Endothelial cell of umbilical vein (primary cell): ENCODE measurements around the gene DCDC2B. TPM values are rescaled to one million over a fixed set of nuclear protein-coding genes. Genes with fewer than 3 reads are reported as not detected.
A peak's percentile ranks its signal among the peaks of the same experiment; 100 is the strongest.

Experiments used
- BruUV-seq: library from RNA; stranded (reverse); fragments of 400-500 nt; replicated peaks from 2 replicates; lab custom pipeline; 2021; lab: Mats Ljungman, UMichigan
- CTCF ChIA-PET: fragments of 300-600, 350-600 bp; sonication (Branson Sonifier 250); formaldehyde crosslinking; loops from one replicate; lab custom pipeline; 2021; ENCODE audit warnings: antibody characterized with exemption, inconsistent platforms; lab: Charles Lee
- POLR2A ChIA-PET: fragments of 300-600, 350-600 bp; sonication (Branson Sonifier 250); formaldehyde crosslinking; loops from one replicate; lab custom pipeline; 2021; ENCODE audit warnings: antibody characterized with exemption, inconsistent platforms; lab: Charles Lee
- DNase-seq: peaks from one replicate; pipeline ENCODE4 v3.0.0-alpha.2; 2011; ENCODE audit warnings: low read depth, low spot score
- FAIRE-seq: peaks from 2 replicates; lab custom pipeline; 2011; peaks lifted over from hg19 to GRCh38; lab: Jason Lieb, UNC
- H2AFZ ChIP-seq: 2 replicates; pipeline ENCODE4 v1.6.0; 2012; ENCODE audit warnings: low read depth, low read length, control low read depth, inconsistent platforms
- H3K27ac ChIP-seq: 2 replicates; pipeline ENCODE4 v1.5.1; 2011; ENCODE audit warnings: low read depth, mild to moderate bottlenecking, control low read depth, low read length, moderate library complexity; ENCODE audit not compliant: insufficient read depth
- H3K27me3 ChIP-seq, 2 experiments: 2 replicates each; pipeline versions ENCODE4 v1.6.0 to v1.6.1; 2011; ENCODE audit warnings: low read length in 2 of 2, mixed read lengths in 1 of 2; ENCODE audit not compliant: control insufficient read depth in 2 of 2, insufficient read depth in 2 of 2
- H3K36me3 ChIP-seq, 2 experiments: 2 replicates in 1 of 2; 3 replicates in 1 of 2; pipeline ENCODE4 v1.5.1; 2011; ENCODE audit warnings: low read length in 2 of 2, mild to moderate bottlenecking in 1 of 2, moderate library complexity in 1 of 2; ENCODE audit not compliant: control insufficient read depth in 2 of 2, insufficient read depth in 2 of 2; ENCODE audit errors: extremely low read depth in 1 of 2
- H3K4me1 ChIP-seq: 3 replicates; pipeline ENCODE4 v1.5.1; 2011; ENCODE audit warnings: mild to moderate bottlenecking, low read length; ENCODE audit not compliant: control insufficient read depth, insufficient read depth; ENCODE audit errors: extremely low read depth
- H3K4me2 ChIP-seq: 2 replicates; pipeline ENCODE4 v1.6.1; 2011; ENCODE audit warnings: low read length, control low read depth, mixed read lengths; ENCODE audit not compliant: insufficient read depth
- H3K4me3 ChIP-seq, 3 experiments: fragments of 200-600 bp in 1 of 3; sonication (generic), shearing (Covaris generic) in 1 of 3; replicated peaks in 1 of 3; 2 replicates each; pipeline ENCODE4 v1.5.1; 2011 to 2016; ENCODE audit warnings: control low read depth in 3 of 3, low read length in 3 of 3, mild to moderate bottlenecking in 2 of 3, inconsistent platforms in 1 of 3, low read depth in 1 of 3, moderate library complexity in 1 of 3; ENCODE audit not compliant: insufficient read depth in 1 of 3
- H3K79me2 ChIP-seq: 2 replicates; pipeline ENCODE4 v1.6.0; 2012; ENCODE audit warnings: low read length, inconsistent platforms; ENCODE audit not compliant: control insufficient read depth, insufficient read depth
- H3K9ac ChIP-seq: replicated peaks from 2 replicates; pipeline ENCODE3; 2011; ENCODE audit warnings: low read length, control low read depth; ENCODE audit not compliant: insufficient read depth; ENCODE audit errors: extremely low read depth
- H3K9me1 ChIP-seq: replicated peaks from 3 replicates; pipeline ENCODE4 v1.6.0; 2011; ENCODE audit warnings: mild to moderate bottlenecking, low read length; ENCODE audit not compliant: control insufficient read depth, insufficient read depth; ENCODE audit errors: extremely low read depth
- H3K9me3 ChIP-seq: replicated peaks from 2 replicates; pipeline ENCODE4 v1.5.1; 2012; ENCODE audit warnings: low read length, inconsistent platforms; ENCODE audit not compliant: control insufficient read depth, insufficient read depth
- H4K20me1 ChIP-seq: replicated peaks from 2 replicates; pipeline ENCODE3; 2011; ENCODE audit warnings: mild to moderate bottlenecking, low read length; ENCODE audit not compliant: control insufficient read depth, insufficient read depth; ENCODE audit errors: extremely low read depth
- CTCF ChIP-seq, 2 donors: IDR thresholded peaks; 1 replicate in 1 of 2; 2 replicates in 1 of 2; pipeline ENCODE4 v1.5.1; 2011; ENCODE audit warnings: low read length in 2 of 2, mild to moderate bottlenecking in 2 of 2, moderate library complexity in 2 of 2, control low read depth in 1 of 2, inconsistent platforms in 1 of 2, low read depth in 1 of 2; ENCODE audit not compliant: insufficient read depth in 1 of 2; ENCODE audit errors: extremely low read depth in 1 of 2
- EZH2 ChIP-seq: IDR thresholded peaks from 2 replicates; pipeline ENCODE4 v1.6.1; 2012; ENCODE audit warnings: borderline replicate concordance, low read depth, mild to moderate bottlenecking, moderate library complexity, low read length, inconsistent platforms; ENCODE audit not compliant: severe bottlenecking
- FOS ChIP-seq: IDR thresholded peaks from 2 replicates; pipeline ENCODE4 v1.6.1; 2011; ENCODE audit warnings: mild to moderate bottlenecking, low read length, moderate library complexity, borderline replicate concordance; ENCODE audit not compliant: insufficient read depth
- GATA2 ChIP-seq: IDR thresholded peaks from 2 replicates; pipeline ENCODE4 v1.7.0; 2011; ENCODE audit warnings: low read depth, mild to moderate bottlenecking, moderate library complexity, mixed read lengths, low read length; ENCODE audit not compliant: insufficient read length, insufficient read depth
- JUN ChIP-seq: IDR thresholded peaks from 2 replicates; pipeline ENCODE4 v1.6.1; 2011; ENCODE audit warnings: borderline replicate concordance, low read depth; ENCODE audit not compliant: insufficient read length, insufficient read depth
- MAX ChIP-seq: IDR thresholded peaks from 2 replicates; pipeline ENCODE4 v1.6.1; 2011; ENCODE audit not compliant: insufficient read depth, insufficient read length
- MYC ChIP-seq: IDR thresholded peaks from one replicate; pipeline ENCODE4 v1.6.1; 2011; ENCODE audit warnings: mild to moderate bottlenecking, low read depth, low read length
- POLR2A ChIP-seq: IDR thresholded peaks from 2 replicates; pipeline ENCODE4 v1.6.1; 2012; ENCODE audit warnings: low read depth, mild to moderate bottlenecking, control low read depth, low read length
- POLR2AphosphoS5 ChIP-seq: IDR thresholded peaks from 2 replicates; pipeline ENCODE4 v1.6.1; 2012; ENCODE audit warnings: low read depth, mild to moderate bottlenecking, control low read depth, low read length, moderate library complexity; ENCODE audit not compliant: insufficient read depth
- dilution Hi-C: fragments of 300-500 bp; cut with MboI; formaldehyde crosslinking; loops from one replicate; pipeline ENCODE4 v1.15.0; 2019; ENCODE audit warnings: low sequenced_read_pairs; ENCODE audit not compliant: extremely low pct_ligation_motif_present
- intact Hi-C: fragments of 100-400 bp; cut with micrococcal nuclease; formaldehyde crosslinking; loops from one replicate; pipeline ENCODE4 v1.10.0; 2022
- polyA plus RNA-seq, 4 experiments: library from polyadenylated mRNA; depleted of rRNA in 3 of 4; stranded (reverse) in 3 of 4; unstranded in 1 of 4; fragments of >200 nt; gene quantifications; 2 replicates each; pipeline versions ENCODE4 v1.2.1 to v1.2.3, GENCODE V29; 2011 to 2012; ENCODE audit warnings: missing spikeins in 1 of 4
- total RNA-seq: library from RNA; stranded (reverse); gene quantifications from 2 replicates; pipeline ENCODE4 v1.2.3, GENCODE V29; 2021

DCDC2B gene
- total and polyA plus RNA-seq, 2 donors (not counting 3 experiments of a cell fraction or from before 2014, with no cell fraction given), result not detected

GRCh38 chr1:32234792-32235191 lies 25.9 kb downstream of the DCDC2B start:
- BruUV-seq, result no TSS peak
- Histone ChIP-seq H3K4me1 (peaks cover 8% of the 10 kb centered on the region), H3K9me3 (no peaks in the 10 kb centered on the region), H3K27me3 (no peaks in the 10 kb centered on the region), H3K27ac (no peak overlapping the region), H3K4me3 (no peak overlapping the region), H3K4me2 (no peak overlapping the region), H4K20me1 (no peaks in the 10 kb centered on the region), H3K9me1 (no peaks in the 10 kb centered on the region), H3K79me2 (no peaks in the 10 kb centered on the region), H3K36me3 (peaks cover 0 to 16% of the 10 kb centered on the region in 2 experiments), H2AFZ (no peak overlapping the region), H3K9ac (no peak overlapping the region)
- ChIA-PET POLR2A (no interaction called here), CTCF (interaction anchor here (1.0 to 8.4 kb wide), 2 partner anchors 14 to 19 kb away, joined by 3 to 73 read pairs; partner anchors contain the start of genes FAM167B and LCK)
- intact Hi-C loops (no loop called here), dilution Hi-C loops (no loop called here)
- no peak for TF ChIP-seq EZH2
- TF ChIP-seq MYC, result no peak
- no peak for TF ChIP-seq JUN
- no peak for TF ChIP-seq POLR2AphosphoS5
- TF ChIP-seq FOS, result no peak
- FAIRE-seq (no peak), DNase-seq (no peak)

- POLR2A ChIA-PET, result interaction anchor here (2.6 kb wide), 1 partner anchor 11 kb away, joined by 9 read pairs; no protein-coding TSS in a partner anchor
- H2AFZ ChIP-seq, result no peak overlapping the region
Measured at GRCh38 chr1:32239337-32239736, 30.4 kb downstream of the DCDC2B start.

More at GRCh38 chr1:32239337-32239736, 30.4 kb downstream of the DCDC2B start:
- Histone ChIP-seq H3K27ac (no peak overlapping the region), H3K4me2 (no peak overlapping the region), H3K9me1 (no peaks in the 10 kb centered on the region), H3K9ac (no peak overlapping the region), H3K4me3 (no peak overlapping the region), H3K36me3 (peaks cover 0 to 6% of the 10 kb centered on the region in 2 experiments), H3K4me1 (peaks cover 32% of the 10 kb centered on the region), H3K9me3 (no peaks in the 10 kb centered on the region), H4K20me1 (no peaks in the 10 kb centered on the region), H3K27me3 (no peaks in the 10 kb centered on the region), H3K79me2 (no peaks in the 10 kb centered on the region)
- DNase-seq (no peak), FAIRE-seq (no peak)
- intact Hi-C loops (no loop called here), dilution Hi-C loops (no loop called here)
- BruUV-seq, result TSS peak; percentile 5
- CTCF ChIA-PET, result interaction anchor here (1.0 to 8.4 kb wide), 8 partner anchors 10 to 123 kb away, joined by 3 to 73 read pairs (median 8); partner anchors contain the start of genes FAM167B, FAM229A, LCK and TSSK3
- no peak for TF ChIP-seq GATA2
- TF ChIP-seq FOS, result no peak
- TF ChIP-seq CTCF (IDR thresholded peaks at IDR 0.05; ENCODE audit: extremely low read depth in 1 of 2, insufficient read depth in 1 of 2, low read depth in 1 of 2, low read length in 2 of 2), result no peak
- no peak for TF ChIP-seq POLR2AphosphoS5
- no peak for TF ChIP-seq MYC
- no peak for TF ChIP-seq JUN
- TF ChIP-seq MAX, result no peak
- TF ChIP-seq POLR2A, result no peak
- TF ChIP-seq EZH2, result no peak
